ENCODE results near the gene SLC5A8. TPM values are rescaled to one million over a fixed set of nuclear protein-coding genes. Genes with fewer than 3 reads are reported as not detected.

The SLC5A8 gene
- total and polyA plus RNA-seq, 2 experiments from 2014 or later: not detected

DNA sequence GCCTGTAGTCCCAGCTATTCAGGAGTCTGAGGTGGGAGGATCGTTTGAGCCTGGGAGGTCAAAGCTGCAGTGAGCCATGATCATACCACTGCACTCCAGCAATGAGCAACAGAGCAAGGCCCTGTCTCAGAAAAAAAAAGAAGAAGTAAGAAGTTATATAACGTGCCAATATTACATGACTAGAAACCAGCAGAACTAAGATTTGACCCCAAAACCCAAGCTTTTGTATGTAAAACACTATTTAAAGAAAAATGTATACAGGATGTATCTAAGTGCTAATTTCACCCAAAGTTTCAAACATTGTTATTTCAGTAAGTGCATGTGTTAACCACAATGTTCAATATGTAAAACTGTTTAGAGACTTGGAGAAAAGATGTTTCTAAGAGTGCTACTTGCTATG lies 94.7 kb downstream of the SLC5A8 start:
- Histone ChIP-seq H3K4me3 (no peak overlapping the region), H3K79me2 (no peaks in the 10 kb centered on the region), H4K20me1 (ENCODE audit: insufficient read depth, poor library complexity, severe bottlenecking) (no peaks in the 10 kb centered on the region), H3K9me2 (replicated peaks; ENCODE audit: insufficient read depth) (no peaks in the 10 kb centered on the region), H3K4me1 (ENCODE audit: insufficient read depth) (no peaks in the 10 kb centered on the region), H3K27ac (no peak overlapping the region), H3K4me2 (no peak overlapping the region), H3K27me3 (no peaks in the 10 kb centered on the region), H2AFZ (no peak overlapping the region), H3K9me3 (ENCODE audit: low read depth) (no peaks in the 10 kb centered on the region), H3K36me3 (replicated peaks; ENCODE audit: insufficient read depth, low read depth) (no peaks in the 10 kb centered on the region)
- no peak for DNase-seq (ENCODE audit: low spot score)
- WGBS (ENCODE audit: low lambda C conversion rate, missing lambda C conversion rate): 86% methylated on average over 2 of the region's 2 CpGs
- TF ChIP-seq, protein P1, sequence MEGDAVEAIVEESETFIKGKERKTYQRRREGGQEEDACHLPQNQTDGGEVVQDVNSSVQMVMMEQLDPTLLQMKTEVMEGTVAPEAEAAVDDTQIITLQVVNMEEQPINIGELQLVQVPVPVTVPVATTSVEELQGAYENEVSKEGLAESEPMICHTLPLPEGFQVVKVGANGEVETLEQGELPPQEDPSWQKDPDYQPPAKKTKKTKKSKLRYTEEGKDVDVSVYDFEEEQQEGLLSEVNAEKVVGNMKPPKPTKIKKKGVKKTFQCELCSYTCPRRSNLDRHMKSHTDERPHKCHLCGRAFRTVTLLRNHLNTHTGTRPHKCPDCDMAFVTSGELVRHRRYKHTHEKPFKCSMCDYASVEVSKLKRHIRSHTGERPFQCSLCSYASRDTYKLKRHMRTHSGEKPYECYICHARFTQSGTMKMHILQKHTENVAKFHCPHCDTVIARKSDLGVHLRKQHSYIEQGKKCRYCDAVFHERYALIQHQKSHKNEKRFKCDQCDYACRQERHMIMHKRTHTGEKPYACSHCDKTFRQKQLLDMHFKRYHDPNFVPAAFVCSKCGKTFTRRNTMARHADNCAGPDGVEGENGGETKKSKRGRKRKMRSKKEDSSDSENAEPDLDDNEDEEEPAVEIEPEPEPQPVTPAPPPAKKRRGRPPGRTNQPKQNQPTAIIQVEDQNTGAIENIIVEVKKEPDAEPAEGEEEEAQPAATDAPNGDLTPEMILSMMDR (IDR thresholded peaks at IDR 0.05; ENCODE audit: poor library complexity): no peak
- no peak for TF ChIP-seq EZH2phosphoT487 (IDR thresholded peaks at IDR 0.05; ENCODE audit: low read depth, severe bottlenecking, unreplicated experiment)
- no peak for TF ChIP-seq EZH2 (IDR thresholded peaks at IDR 0.05; ENCODE audit: borderline replicate concordance)

DNA sequence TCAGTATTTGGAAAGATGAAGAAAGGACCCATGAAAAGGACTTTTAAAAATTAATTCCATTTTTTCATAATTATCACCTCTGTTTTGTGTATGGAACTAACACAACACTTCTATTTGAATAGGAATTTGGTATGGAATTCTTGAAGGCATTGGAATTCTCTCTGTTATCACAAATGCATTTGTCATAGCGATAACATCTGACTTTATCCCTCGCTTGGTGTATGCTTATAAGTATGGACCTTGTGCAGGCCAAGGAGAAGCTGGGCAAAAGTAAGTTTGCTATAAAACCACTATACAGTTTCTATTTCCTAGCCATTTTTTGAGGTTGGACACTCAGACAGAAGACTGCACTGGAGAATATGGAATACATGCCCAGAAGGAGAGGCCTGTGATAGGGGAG lies 98.6 kb downstream of the SLC5A8 start:
- WGBS (ENCODE audit: low lambda C conversion rate, missing lambda C conversion rate): 74% methylated on average over 2 of the region's 2 CpGs
- no peak for TF ChIP-seq EZH2phosphoT487 (IDR thresholded peaks at IDR 0.05; ENCODE audit: low read depth, severe bottlenecking, unreplicated experiment)
- TF ChIP-seq EZH2 (IDR thresholded peaks at IDR 0.05; ENCODE audit: borderline replicate concordance): no peak
- TF ChIP-seq, protein P1 (IDR thresholded peaks at IDR 0.05; ENCODE audit: poor library complexity): no peak
- H3K27me3 ChIP-seq: no peaks in the 10 kb centered on the region
- no peak for DNase-seq (ENCODE audit: low spot score)
- H3K79me2 ChIP-seq: no peaks in the 10 kb centered on the region
- H3K4me1 ChIP-seq (ENCODE audit: insufficient read depth): no peaks in the 10 kb centered on the region
- no peaks in the 10 kb centered on the region for H3K36me3 ChIP-seq (replicated peaks; ENCODE audit: insufficient read depth, low read depth)
- H2AFZ ChIP-seq: no peak overlapping the region
- H3K4me2 ChIP-seq: no peak overlapping the region
- H3K27ac ChIP-seq: no peak overlapping the region
- no peaks in the 10 kb centered on the region for H4K20me1 ChIP-seq (ENCODE audit: insufficient read depth, poor library complexity, severe bottlenecking)
- H3K9me2 ChIP-seq (replicated peaks; ENCODE audit: insufficient read depth): no peaks in the 10 kb centered on the region
- H3K4me3 ChIP-seq: no peak overlapping the region
- H3K9me3 ChIP-seq (ENCODE audit: low read depth): no peaks in the 10 kb centered on the region

DNA sequence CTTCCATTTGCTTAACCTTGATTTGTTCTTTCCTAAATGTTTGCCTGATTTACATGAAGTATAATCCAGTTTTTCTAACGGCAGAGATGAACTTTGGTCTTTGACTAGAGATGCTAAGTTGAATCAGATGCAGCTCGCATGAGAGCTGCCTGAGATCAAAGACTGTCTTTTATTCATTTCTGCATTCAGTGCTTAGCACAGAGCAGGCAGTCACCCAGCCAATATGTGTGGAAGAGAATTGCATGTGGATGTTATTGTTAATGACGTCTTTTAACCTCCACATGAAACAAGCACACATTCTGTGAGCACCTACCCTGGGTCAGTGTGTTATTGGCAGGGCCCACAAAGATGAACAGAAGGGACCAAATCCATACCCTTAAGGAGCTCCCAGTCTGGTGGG lies 99.2 kb downstream of the SLC5A8 start:
- Histone ChIP-seq H2AFZ (no peak overlapping the region), H3K27ac (no peak overlapping the region), H3K9me3 (ENCODE audit: low read depth) (no peaks in the 10 kb centered on the region), H3K79me2 (no peaks in the 10 kb centered on the region), H3K9me2 (replicated peaks; ENCODE audit: insufficient read depth) (no peaks in the 10 kb centered on the region), H3K36me3 (replicated peaks; ENCODE audit: insufficient read depth, low read depth) (no peaks in the 10 kb centered on the region), H3K27me3 (no peaks in the 10 kb centered on the region), H3K4me2 (no peak overlapping the region), H4K20me1 (ENCODE audit: insufficient read depth, poor library complexity, severe bottlenecking) (no peaks in the 10 kb centered on the region), H3K4me3 (no peak overlapping the region), H3K4me1 (ENCODE audit: insufficient read depth) (no peaks in the 10 kb centered on the region)
- no peak for DNase-seq (ENCODE audit: low spot score)
- TF ChIP-seq, protein P1 (IDR thresholded peaks at IDR 0.05; ENCODE audit: poor library complexity): no peak
- TF ChIP-seq EZH2 (IDR thresholded peaks at IDR 0.05; ENCODE audit: borderline replicate concordance) (no peak), EZH2phosphoT487 (IDR thresholded peaks at IDR 0.05; ENCODE audit: low read depth, severe bottlenecking, unreplicated experiment) (no peak)
- 65% methylated on average over 3 of the region's 3 CpGs for WGBS (ENCODE audit: low lambda C conversion rate, missing lambda C conversion rate)

DNA sequence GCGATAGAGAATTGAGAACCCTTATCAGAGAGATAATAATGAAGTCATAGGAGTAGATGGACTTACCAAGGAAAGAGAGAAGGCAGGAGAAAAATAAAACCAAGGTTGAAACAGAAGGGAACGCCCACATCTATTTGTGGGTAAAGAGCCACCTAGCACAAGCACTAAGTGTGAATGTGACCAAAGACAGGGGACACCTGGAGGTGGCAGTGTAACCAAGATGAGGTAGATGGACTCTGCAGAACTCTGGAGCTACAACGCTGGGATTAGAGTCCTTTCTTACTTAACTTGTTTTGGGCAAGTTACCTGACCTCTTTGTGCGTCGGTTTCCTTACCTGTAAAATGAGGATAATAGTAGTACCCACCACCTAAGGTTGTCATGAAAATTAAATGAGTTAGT lies 101.9 kb downstream of the SLC5A8 start:
- Histone ChIP-seq H2AFZ (no peak overlapping the region), H3K79me2 (no peaks in the 10 kb centered on the region), H4K20me1 (ENCODE audit: insufficient read depth, poor library complexity, severe bottlenecking) (no peaks in the 10 kb centered on the region), H3K4me2 (no peak overlapping the region), H3K27me3 (no peaks in the 10 kb centered on the region), H3K9me2 (replicated peaks; ENCODE audit: insufficient read depth) (no peaks in the 10 kb centered on the region), H3K27ac (no peak overlapping the region), H3K4me1 (ENCODE audit: insufficient read depth) (no peaks in the 10 kb centered on the region), H3K36me3 (replicated peaks; ENCODE audit: insufficient read depth, low read depth) (no peaks in the 10 kb centered on the region), H3K9me3 (ENCODE audit: low read depth) (no peaks in the 10 kb centered on the region), H3K4me3 (no peak overlapping the region)
- 83% methylated on average over 5 of the region's 5 CpGs for WGBS (ENCODE audit: low lambda C conversion rate, missing lambda C conversion rate)
- DNase-seq (ENCODE audit: low spot score): no peak
- no peak for TF ChIP-seq EZH2phosphoT487 (IDR thresholded peaks at IDR 0.05; ENCODE audit: low read depth, severe bottlenecking, unreplicated experiment)
- TF ChIP-seq, protein P1 (IDR thresholded peaks at IDR 0.05; ENCODE audit: poor library complexity): no peak
- no peak for TF ChIP-seq EZH2 (IDR thresholded peaks at IDR 0.05; ENCODE audit: borderline replicate concordance)
